Uterus (tissue), 2 donors: Measurements from ENCODE around the gene VAV1.

Experiments used
- POLR2A ChIP-seq, 2 donors: fragments of 450-650 bp; IDR thresholded peaks; one replicate each; pipeline ENCODE4 v1.6.1; 2016; ENCODE audit warnings: antibody characterized with exemption in 2 of 2, mild to moderate bottlenecking in 1 of 2, moderate library complexity in 1 of 2
- TF ChIP-seq, protein P1 (sequence below), 4 experiments: fragments of 200-600 bp in 2 of 4; fragments of 450-650 bp in 2 of 4; sonication (generic) in 2 of 4; IDR thresholded peaks; one replicate each; pipeline ENCODE4 v1.5.1; 2016 to 2019; ENCODE audit warnings: antibody characterized with exemption in 4 of 4, mild to moderate bottlenecking in 2 of 4, moderate library complexity in 1 of 4

- TF ChIP-seq POLR2A (IDR thresholded peaks at IDR 0.05) = no peak
- TF ChIP-seq, protein P1, sequence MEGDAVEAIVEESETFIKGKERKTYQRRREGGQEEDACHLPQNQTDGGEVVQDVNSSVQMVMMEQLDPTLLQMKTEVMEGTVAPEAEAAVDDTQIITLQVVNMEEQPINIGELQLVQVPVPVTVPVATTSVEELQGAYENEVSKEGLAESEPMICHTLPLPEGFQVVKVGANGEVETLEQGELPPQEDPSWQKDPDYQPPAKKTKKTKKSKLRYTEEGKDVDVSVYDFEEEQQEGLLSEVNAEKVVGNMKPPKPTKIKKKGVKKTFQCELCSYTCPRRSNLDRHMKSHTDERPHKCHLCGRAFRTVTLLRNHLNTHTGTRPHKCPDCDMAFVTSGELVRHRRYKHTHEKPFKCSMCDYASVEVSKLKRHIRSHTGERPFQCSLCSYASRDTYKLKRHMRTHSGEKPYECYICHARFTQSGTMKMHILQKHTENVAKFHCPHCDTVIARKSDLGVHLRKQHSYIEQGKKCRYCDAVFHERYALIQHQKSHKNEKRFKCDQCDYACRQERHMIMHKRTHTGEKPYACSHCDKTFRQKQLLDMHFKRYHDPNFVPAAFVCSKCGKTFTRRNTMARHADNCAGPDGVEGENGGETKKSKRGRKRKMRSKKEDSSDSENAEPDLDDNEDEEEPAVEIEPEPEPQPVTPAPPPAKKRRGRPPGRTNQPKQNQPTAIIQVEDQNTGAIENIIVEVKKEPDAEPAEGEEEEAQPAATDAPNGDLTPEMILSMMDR (IDR thresholded peaks at IDR 0.05) = no peak
These were observed 49.3 kb downstream of the VAV1 start for GRCh38 chr19:6821639-6822310.
